ENCODE results near the gene RAB33B. TPM values are rescaled to one million over a fixed set of nuclear protein-coding genes. Genes with fewer than 3 reads are reported as not detected.

RAB33B gene
- total and polyA plus RNA-seq, 10 of the 15 experiments (the other 5 are each of a cell fraction or from before 2014, with no cell fraction given): 3.2 to 10.7 (median 7.5) TPM

DNA sequence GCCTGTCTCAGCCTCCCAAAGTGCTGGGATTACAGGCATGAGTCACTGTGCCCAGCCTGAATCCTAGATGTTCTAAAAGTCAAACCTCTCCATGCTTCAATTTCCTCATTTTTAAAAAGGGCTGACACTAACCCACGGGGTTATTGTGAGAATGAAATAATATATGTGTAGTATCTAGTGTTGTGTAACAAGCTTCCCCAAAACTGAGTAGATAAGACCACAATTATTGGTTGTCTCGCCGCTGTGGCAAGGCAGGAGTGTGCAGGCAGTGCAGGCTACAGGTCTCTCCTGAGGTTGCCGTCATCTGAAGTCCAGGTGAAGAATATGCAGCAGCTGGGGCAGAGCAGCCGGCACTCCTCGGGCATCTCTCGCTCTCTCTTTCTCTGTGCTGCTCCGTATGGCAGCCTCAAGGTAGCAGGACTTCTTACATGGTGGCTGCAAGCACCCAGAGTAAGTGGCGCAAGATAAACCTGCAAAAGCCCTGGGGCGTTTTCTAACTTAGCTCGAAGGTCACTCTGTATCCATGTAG, 30.9 kb downstream of the RAB33B start:
- ChIA-PET CTCF (interaction anchor here (0.9 kb wide), 1 partner anchor 29 kb away, joined by 3 read pairs; no protein-coding TSS in a partner anchor), RAD21 (ENCODE audit: unreplicated experiment) (no interaction called here)
- 65% methylated on average over 11 of the region's 11 CpGs for WGBS (ENCODE audit: insufficient coverage, insufficient replicate concordance, low lambda C conversion rate, missing lambda C conversion rate)

More for the DNA sequence above, 30.9 kb downstream of the RAB33B start:
- H3K4me2 ChIP-seq (ENCODE audit: control insufficient read depth, insufficient read depth): no peak overlapping the region
- ChIA-PET POLR2A (no interaction called here), SMC1A (ENCODE audit: uncharacterized antibody, unreplicated experiment) (no interaction called here)
- H3K9me3 ChIP-seq (replicated peaks; ENCODE audit: control insufficient read depth, insufficient read depth, low read length): no peaks in the 10 kb centered on the region
- in situ Hi-C loops (cut with MboI) (no loop called here), intact Hi-C loops (cut with micrococcal nuclease; ENCODE audit: unreplicated experiment) (no loop called here)
- no peaks in the 10 kb centered on the region for H3K27me3 ChIP-seq (replicated peaks in 1 of 2; ENCODE audit: control insufficient read depth in 2 of 2, insufficient read depth in 2 of 2, low read length in 1 of 2)
- no peak overlapping the region for H3K4me3 ChIP-seq
- H3K36me3 ChIP-seq (ENCODE audit: control insufficient read depth in 2 of 2, insufficient read depth in 2 of 2, low read length in 1 of 2): no peaks in the 10 kb centered on the region
- H3K9ac ChIP-seq (ENCODE audit: control insufficient read depth, insufficient read depth, low read length): no peak overlapping the region
- H3K27ac ChIP-seq (ENCODE audit: control insufficient read depth, insufficient read depth): no peak overlapping the region
- no peaks in the 10 kb centered on the region for H3K4me1 ChIP-seq (ENCODE audit: control insufficient read depth, insufficient read depth, low read length)
- no peak for ATAC-seq
- FAIRE-seq: no peak
- no peaks in the 10 kb centered on the region for H4K20me1 ChIP-seq (ENCODE audit: control insufficient read depth, insufficient read depth)
- BruUV-seq (replicated peaks): no TSS peak
- TF ChIP-seq ZBED1 (IDR thresholded peaks at IDR 0.05; ENCODE audit: borderline replicate concordance) (no peak), STAT3 (IDR thresholded peaks at IDR 0.05; ENCODE audit: low read depth, low read length) (no peak), CBX5 (IDR thresholded peaks at IDR 0.05; ENCODE audit: low read depth) (no peak), ZNF622 (IDR thresholded peaks at IDR 0.05) (no peak), ZZZ3 (IDR thresholded peaks at IDR 0.05; ENCODE audit: control insufficient read depth, insufficient read length, low read depth) (no peak), IKZF1 (conservative IDR thresholded peaks at IDR 0.05) (no peak), NR2C1 (IDR thresholded peaks at IDR 0.05) (no peak), FOS (IDR thresholded peaks at IDR 0.05; ENCODE audit: borderline replicate concordance, extremely low read depth, insufficient read length) (no peak), POLR2A (IDR thresholded peaks at IDR 0.05; ENCODE audit: low read depth, low read length) (no peak), IRF4 (IDR thresholded peaks at IDR 0.05; ENCODE audit: low read depth, low read length) (no peak), CEBPZ (IDR thresholded peaks at IDR 0.05; ENCODE audit: low read depth, low read length) (no peak), ZNF274 (IDR thresholded peaks at IDR 0.05; ENCODE audit: insufficient read depth, insufficient read length) (no peak)
- H3K79me2 ChIP-seq (ENCODE audit: control insufficient read depth, insufficient read depth, low read length): no peaks in the 10 kb centered on the region
- H2AFZ ChIP-seq (ENCODE audit: control insufficient read depth, low read depth, low read length): no peak overlapping the region
- DNase-seq (ENCODE audit: low read depth, low spot score): no peak

Measured in GM12878 (cell line).